B cell (primary cell): Measurements from ENCODE around the gene NKAIN2. TPM values are rescaled to one million over a fixed set of nuclear protein-coding genes. Genes with fewer than 3 reads are reported as not detected.
"Not testable (repeated sequence)": the region's sequence is repeated elsewhere in the genome, so short reads cannot be mapped to it uniquely, and the experiment has no call there.

ENCODE experiments used
- ATAC-seq: fragments of 200-7000 bp; cut with Tn5 transposase; one replicate; pipeline ENCODE4 v1.10.0; 2021; ENCODE audit warnings: low read depth, mild to moderate bottlenecking, moderate number of reproducible peaks, moderate library complexity
- CTCF ChIA-PET: fragments of 350-600 bp; sonication (Branson Sonifier 250); formaldehyde crosslinking; loops from one replicate; lab custom pipeline; 2021; ENCODE audit warnings: antibody characterized with exemption, inconsistent platforms; lab: Charles Lee
- POLR2A ChIA-PET: fragments of 350-600 bp; sonication (Branson Sonifier 250); formaldehyde crosslinking; loops from one replicate; lab custom pipeline; 2021; ENCODE audit warnings: antibody characterized with exemption; lab: Charles Lee
- DNase-seq: peaks from one replicate; pipeline ENCODE4 v3.0.0; 2013
- H2AFZ ChIP-seq: 2 replicates; pipeline ENCODE4 v1.6.1; 2012; ENCODE audit warnings: mild to moderate bottlenecking, low read depth, low read length; ENCODE audit not compliant: insufficient read depth, poor library complexity, severe bottlenecking
- H3K27ac ChIP-seq, 2 donors: 1 replicate in 1 of 2; 2 replicates in 1 of 2; pipeline ENCODE4 v1.5.1; 2012 to 2013; ENCODE audit warnings: low read length in 2 of 2, mild to moderate bottlenecking in 2 of 2, moderate library complexity in 1 of 2
- H3K27me3 ChIP-seq, 4 experiments: fragments of 200-600 bp in 1 of 4; sonication (generic) in 1 of 4; replicated peaks in 1 of 4; 1 replicate in 2 of 4; 2 replicates in 2 of 4; pipeline versions ENCODE4 v1.6.1 to v1.7.0; 2013 to 2016; ENCODE audit warnings: low read length in 3 of 4, mild to moderate bottlenecking in 2 of 4, mixed read lengths in 1 of 4, moderate library complexity in 1 of 4; ENCODE audit not compliant: insufficient read depth in 4 of 4, control insufficient read depth in 3 of 4; ENCODE audit errors: control extremely low read depth in 1 of 4
- H3K36me3 ChIP-seq, 2 experiments: replicated peaks in 1 of 2; 1 replicate in 1 of 2; 2 replicates in 1 of 2; pipeline versions ENCODE4 v1.6.1 to v1.7.1; 2013; ENCODE audit warnings: low read length in 1 of 2; ENCODE audit not compliant: insufficient read depth in 2 of 2, control insufficient read depth in 1 of 2; ENCODE audit errors: control extremely low read depth in 1 of 2, extremely low read depth in 1 of 2
- H3K4me1 ChIP-seq, 2 donors: fragments of 200-600 bp in 1 of 2; sonication (generic) in 1 of 2; 1 replicate in 1 of 2; 2 replicates in 1 of 2; pipeline versions ENCODE4 v1.5.1 to v1.6.1; 2013 to 2017; ENCODE audit warnings: low read length in 2 of 2; ENCODE audit not compliant: control insufficient read depth in 2 of 2, insufficient read depth in 2 of 2
- H3K4me2 ChIP-seq: replicated peaks from 2 replicates; pipeline ENCODE3; 2012; ENCODE audit warnings: mild to moderate bottlenecking, low read depth, low read length; ENCODE audit not compliant: poor library complexity, severe bottlenecking
- H3K4me3 ChIP-seq, 5 experiments: fragments of 200-600 bp in 1 of 5; sonication (generic) in 1 of 5; 1 replicate in 3 of 5; 2 replicates in 2 of 5; pipeline versions ENCODE4 v1.5.1 to v1.7.0; 2011 to 2016; ENCODE audit warnings: low read length in 4 of 5, mild to moderate bottlenecking in 4 of 5, low read depth in 2 of 5, control low read depth in 1 of 5, moderate library complexity in 1 of 5; ENCODE audit not compliant: insufficient read depth in 1 of 5; ENCODE audit errors: control extremely low read depth in 1 of 5, extremely low read depth in 1 of 5
- H3K79me2 ChIP-seq: fragments of 200-600 bp; sonication (generic); one replicate; pipeline ENCODE4 v1.6.0; 2016; ENCODE audit warnings: low read length; ENCODE audit not compliant: control insufficient read depth, insufficient read depth
- H3K9ac ChIP-seq: fragments of 200-600 bp; sonication (generic); 2 replicates; pipeline ENCODE4 v1.6.1; 2017; ENCODE audit warnings: mild to moderate bottlenecking, low read length, moderate library complexity
- H3K9me3 ChIP-seq, 3 donors: one replicate each; pipeline versions ENCODE4 v1.6.1 to v1.7.1; 2013; ENCODE audit warnings: low read length in 2 of 3; ENCODE audit not compliant: control insufficient read depth in 2 of 3, insufficient read depth in 1 of 3; ENCODE audit errors: control extremely low read depth in 1 of 3
- H4K20me1 ChIP-seq: 2 replicates; pipeline ENCODE4 v1.6.0; 2012; ENCODE audit warnings: mild to moderate bottlenecking, low read length; ENCODE audit not compliant: insufficient read depth, control insufficient read depth, poor library complexity, severe bottlenecking
- H3K27ac Mint-ChIP-seq: one replicate; pipeline ENCODE4 v1.8.0; 2021; ENCODE audit warnings: mixed read lengths
- H3K27me3 Mint-ChIP-seq: one replicate; pipeline ENCODE4 v1.8.0; 2021; ENCODE audit warnings: mixed read lengths
- H3K4me1 Mint-ChIP-seq: one replicate; pipeline ENCODE4 v1.8.0; 2021; ENCODE audit warnings: mixed read lengths
- H3K4me3 Mint-ChIP-seq: one replicate; pipeline ENCODE4 v1.8.0; 2021; ENCODE audit warnings: mixed read lengths
- H3K9me3 Mint-ChIP-seq: one replicate; pipeline ENCODE4 v1.8.0; 2022; ENCODE audit warnings: mixed read lengths; ENCODE audit not compliant: insufficient read depth
- EZH2 ChIP-seq: IDR thresholded peaks from 2 replicates; pipeline ENCODE4 v1.6.1; 2012; ENCODE audit warnings: borderline replicate concordance, low read depth, mild to moderate bottlenecking, moderate library complexity, low read length; ENCODE audit not compliant: insufficient read depth, poor library complexity, severe bottlenecking
- WGBS: methylation state at CpG from one replicate; pipeline ENCODE4 v1.1.5; 2013; ENCODE audit warnings: missing lambda C conversion rate; ENCODE audit not compliant: insufficient coverage; 5-methylcytosine and 5-hydroxymethylcytosine counted together
- intact Hi-C: fragments of 100-400 bp; cut with micrococcal nuclease; formaldehyde crosslinking; loops from one replicate; pipeline ENCODE4 v1.10.0; 2022
- polyA plus RNA-seq: library from polyadenylated mRNA; depleted of rRNA; stranded (reverse); fragments of >200 nt; gene quantifications from 2 replicates; pipeline ENCODE4 v1.2.3, GENCODE V29; 2012
- total RNA-seq, 2 donors: library from RNA; stranded (reverse); fragments of 120-200 nt in 1 of 2; gene quantifications; 1 replicate in 1 of 2; 2 replicates in 1 of 2; pipeline versions ENCODE4 v1.2.3 to v1.2.4, GENCODE V29; 2013 to 2022
- TF ChIP-seq, protein P1 (sequence below): fragments of 200-600 bp; IDR thresholded peaks from one replicate; pipeline ENCODE4 v1.8.0; 2022; ENCODE audit warnings: antibody characterized with exemption, mild to moderate bottlenecking

NKAIN2 gene
- total and polyA plus RNA-seq, 2 donors (not counting 1 experiment from before 2014, with no cell fraction given) = not detected

DNA sequence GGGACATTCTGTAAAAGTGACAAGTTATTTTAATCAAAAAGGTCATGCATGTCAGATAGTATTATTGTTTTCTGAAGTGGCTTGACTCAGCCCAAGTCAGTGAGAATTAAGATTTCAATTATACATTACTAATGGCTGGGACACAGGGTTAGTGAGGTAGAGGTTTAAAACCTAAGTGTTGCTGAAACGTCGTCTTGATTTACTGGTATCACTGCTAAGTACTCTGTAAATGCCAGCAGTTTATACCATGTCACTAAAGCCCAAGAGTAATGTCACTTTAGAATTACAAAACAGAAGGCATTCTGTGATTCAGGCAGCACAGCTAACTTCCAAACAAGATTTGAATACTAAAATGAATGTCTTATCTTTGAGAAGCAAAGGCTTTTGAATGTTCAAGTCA is 176.6 kb downstream of the NKAIN2 start:
- Histone ChIP-seq H3K4me2 (no peak overlapping the region), H3K79me2 (no peaks in the 10 kb centered on the region), H3K36me3 (no peaks in the 10 kb centered on the region), H3K9me3 (no peaks in the 10 kb centered on the region), H3K27me3 (no peaks in the 10 kb centered on the region), H3K27ac (no peak overlapping the region), H3K4me3 (no peak overlapping the region), H3K4me1 (no peaks in the 10 kb centered on the region), H3K9ac (no peak overlapping the region), H4K20me1 (no peaks in the 10 kb centered on the region), H2AFZ (no peak overlapping the region)
- POLR2A ChIA-PET = no interaction called here
- TF ChIP-seq, protein P1, sequence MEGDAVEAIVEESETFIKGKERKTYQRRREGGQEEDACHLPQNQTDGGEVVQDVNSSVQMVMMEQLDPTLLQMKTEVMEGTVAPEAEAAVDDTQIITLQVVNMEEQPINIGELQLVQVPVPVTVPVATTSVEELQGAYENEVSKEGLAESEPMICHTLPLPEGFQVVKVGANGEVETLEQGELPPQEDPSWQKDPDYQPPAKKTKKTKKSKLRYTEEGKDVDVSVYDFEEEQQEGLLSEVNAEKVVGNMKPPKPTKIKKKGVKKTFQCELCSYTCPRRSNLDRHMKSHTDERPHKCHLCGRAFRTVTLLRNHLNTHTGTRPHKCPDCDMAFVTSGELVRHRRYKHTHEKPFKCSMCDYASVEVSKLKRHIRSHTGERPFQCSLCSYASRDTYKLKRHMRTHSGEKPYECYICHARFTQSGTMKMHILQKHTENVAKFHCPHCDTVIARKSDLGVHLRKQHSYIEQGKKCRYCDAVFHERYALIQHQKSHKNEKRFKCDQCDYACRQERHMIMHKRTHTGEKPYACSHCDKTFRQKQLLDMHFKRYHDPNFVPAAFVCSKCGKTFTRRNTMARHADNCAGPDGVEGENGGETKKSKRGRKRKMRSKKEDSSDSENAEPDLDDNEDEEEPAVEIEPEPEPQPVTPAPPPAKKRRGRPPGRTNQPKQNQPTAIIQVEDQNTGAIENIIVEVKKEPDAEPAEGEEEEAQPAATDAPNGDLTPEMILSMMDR = no peak
- TF ChIP-seq EZH2 = no peak
- ATAC-seq (no peak), DNase-seq (no peak)
- Mint-ChIP-seq H3K4me1 (no peaks in the 10 kb centered on the region), H3K4me3 (no peak overlapping the region), H3K27me3 (no peaks in the 10 kb centered on the region), H3K27ac (no peak overlapping the region), H3K9me3 (no peaks in the 10 kb centered on the region)
- intact Hi-C loops = no loop called here
- CTCF ChIA-PET = no interaction called here
- 100% methylated on average over 2 of the region's 2 CpGs for WGBS

DNA sequence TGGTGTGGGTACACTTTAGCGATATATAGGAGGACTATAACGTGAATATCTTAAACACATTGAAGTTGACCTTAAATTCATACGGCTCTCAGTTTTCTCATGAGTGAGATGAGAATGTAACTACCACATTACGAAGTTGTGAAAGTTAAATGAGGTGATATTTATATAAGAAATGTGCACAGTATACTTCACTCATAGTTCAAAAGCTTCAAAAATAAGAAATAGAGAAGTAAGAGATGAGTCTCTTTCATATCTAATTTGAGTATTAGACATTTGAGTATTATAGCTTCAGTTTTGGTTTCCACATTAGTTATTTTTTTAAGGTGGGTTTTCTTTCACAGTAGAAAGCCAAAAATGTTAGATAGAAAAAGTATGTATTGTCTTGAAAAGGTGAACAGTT is 183.3 kb downstream of the NKAIN2 start:
- DNase-seq (no peak), ATAC-seq (no peak)
- TF ChIP-seq EZH2 = no peak
- TF ChIP-seq, protein P1 = no peak
- H3K9ac ChIP-seq = no peak overlapping the region
- Mint-ChIP-seq H3K4me3 (no peak overlapping the region), H3K9me3 (no peaks in the 10 kb centered on the region), H3K4me1 (no peaks in the 10 kb centered on the region), H3K27me3 (no peaks in the 10 kb centered on the region), H3K27ac (no peak overlapping the region)
- CTCF ChIA-PET = no interaction called here
- no peaks in the 10 kb centered on the region for H3K79me2 ChIP-seq
- POLR2A ChIA-PET = no interaction called here
- WGBS = no CpG with 5 or more reads among the region's 4 CpGs
- no peaks in the 10 kb centered on the region for H3K9me3 ChIP-seq
- H4K20me1 ChIP-seq = no peaks in the 10 kb centered on the region
- no peak overlapping the region for H3K27ac ChIP-seq
- H3K4me1 ChIP-seq = no peaks in the 10 kb centered on the region
- H2AFZ ChIP-seq = no peak overlapping the region
- H3K27me3 ChIP-seq = no peaks in the 10 kb centered on the region
- intact Hi-C loops = no loop called here
- no peaks in the 10 kb centered on the region for H3K36me3 ChIP-seq
- no peak overlapping the region for H3K4me2 ChIP-seq
- no peak overlapping the region for H3K4me3 ChIP-seq

DNA sequence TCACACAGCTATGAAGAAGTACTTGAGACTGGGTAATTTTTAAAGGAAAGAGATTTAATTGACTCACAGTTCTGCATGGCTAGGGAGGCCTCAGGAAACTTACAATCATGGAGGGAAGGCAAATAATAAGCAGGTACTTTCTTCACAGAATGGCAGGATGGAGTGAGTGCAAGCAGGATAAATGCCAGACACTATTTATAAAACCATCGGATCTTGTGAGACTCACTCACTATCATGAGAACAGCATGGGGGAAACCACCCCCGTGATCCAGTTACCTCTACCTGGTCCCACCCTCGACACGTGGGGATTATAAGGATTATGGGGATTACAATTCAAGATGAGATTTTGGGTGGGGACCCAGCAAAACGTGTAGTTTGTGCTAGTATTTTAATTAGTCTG is 186.3 kb downstream of the NKAIN2 start:
- H3K27me3 ChIP-seq, DNase-seq, H3K36me3 ChIP-seq, H3K4me1 Mint-ChIP-seq, POLR2A ChIA-PET, H3K79me2 ChIP-seq, H3K4me3 Mint-ChIP-seq, H3K9me3 Mint-ChIP-seq, H3K4me1 ChIP-seq, H3K9me3 ChIP-seq, H4K20me1 ChIP-seq, H3K4me2 ChIP-seq, CTCF ChIA-PET, H3K27ac ChIP-seq, H3K27ac Mint-ChIP-seq, H2AFZ ChIP-seq, H3K27me3 Mint-ChIP-seq, ATAC-seq, intact Hi-C loops, H3K4me3 ChIP-seq, H3K9ac ChIP-seq: not testable (repeated sequence)
- WGBS = no CpG with 5 or more reads among the region's 5 CpGs
